Measurements from ENCODE around the gene CDH22. TPM values are rescaled to one million over a fixed set of nuclear protein-coding genes. Genes with fewer than 3 reads are reported as not detected.

The CDH22 gene
- total and polyA plus RNA-seq, 7 donors, result 0.11 to 1.4 (median 0.53) TPM

DNA sequence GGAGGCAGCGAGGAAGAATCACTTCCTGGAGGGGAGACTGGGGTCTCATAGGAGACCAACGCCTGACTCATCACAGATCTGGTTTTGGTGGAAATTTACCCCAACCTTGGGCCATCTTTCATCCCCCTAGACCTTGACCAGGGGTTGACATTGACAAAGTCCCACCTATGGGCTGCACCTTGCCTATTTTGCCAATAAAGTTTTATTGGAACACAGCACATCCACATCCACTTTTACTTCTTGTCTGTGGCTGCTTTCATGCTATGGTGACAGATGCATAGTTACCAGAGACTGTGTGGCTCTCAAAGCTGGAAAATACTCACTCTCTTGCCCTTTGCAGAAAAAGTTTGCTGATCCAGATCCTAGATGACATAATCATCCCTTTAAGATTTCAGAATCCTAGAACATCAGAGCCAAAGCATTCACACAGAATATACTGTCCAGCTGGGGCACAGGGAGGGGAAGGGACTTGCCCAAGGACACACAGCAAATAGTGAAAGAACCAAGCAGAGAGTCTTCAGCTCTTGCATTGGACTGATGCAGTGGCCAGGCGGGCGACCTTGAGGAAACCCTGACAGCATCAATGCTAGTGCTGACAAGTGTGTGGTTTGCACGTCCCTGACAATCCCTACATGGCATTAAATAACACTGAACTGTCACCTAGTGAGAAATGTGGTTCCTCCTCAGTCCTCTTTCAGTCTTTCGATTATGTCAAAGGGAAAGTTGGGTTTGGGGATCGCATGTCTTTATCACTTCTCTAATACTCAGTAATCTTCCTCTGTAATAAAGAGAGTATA is 149.0 kb downstream of the CDH22 start:
- Histone ChIP-seq H3K36me3 (ENCODE audit: insufficient read depth in 1 of 2, low read depth in 1 of 2) (no peaks in the 10 kb centered on the region), H3K27me3 (ENCODE audit: insufficient read depth in 3 of 3, low read length in 2 of 3) (peaks cover 0 to 15% (median 2%) of the 10 kb centered on the region in 3 donors), H3K4me1 (no peaks in the 10 kb centered on the region), H3K9me3 (no peaks in the 10 kb centered on the region), H3K27ac (no peak overlapping the region), H3K4me3 (no peak overlapping the region)
- intact Hi-C loops (cut with DNase I), result loop anchor here in 1 of 2 donors (10.0 kb wide), 1 partner anchor 134 kb away; the partner anchor contains the start of gene SLC12A5
- 54 to 66% (median 62%) methylated on average over 7 of the region's 7 CpGs for WGBS, 3 donors
- ATAC-seq (no peak), DNase-seq (no peak)
- no peak for TF ChIP-seq CTCF (IDR thresholded peaks at IDR 0.05)

- WGBS, 3 donors, result 14 to 22% (median 15%) methylated on average over 5 of the region's 5 CpGs
- H3K4me1 ChIP-seq, result no peaks in the 10 kb centered on the region
- no peaks in the 10 kb centered on the region for H3K36me3 ChIP-seq (ENCODE audit: insufficient read depth in 1 of 2, low read depth in 1 of 2)
- intact Hi-C loops (cut with DNase I), result loop anchor here in 1 of 2 donors (10.0 kb wide), 1 partner anchor 134 kb away; the partner anchor contains the start of gene SLC12A5
- no peak overlapping the region for H3K27ac ChIP-seq
- no peak for ATAC-seq
- TF ChIP-seq CTCF (IDR thresholded peaks at IDR 0.05), result no peak
- no peak for DNase-seq
- H3K27me3 ChIP-seq (ENCODE audit: insufficient read depth in 3 of 3, low read length in 2 of 3), result peaks cover 0 to 15% (median 2%) of the 10 kb centered on the region in 3 donors
- H3K9me3 ChIP-seq, result no peaks in the 10 kb centered on the region
- no peak overlapping the region for H3K4me3 ChIP-seq
Measured at GRCh38 chr20:46158476-46158987, 149.8 kb downstream of the CDH22 start.

GRCh38 chr20:46157625-46158024 is 150.7 kb downstream of the CDH22 start:
- 39 to 47% (median 45%) methylated on average over 7 of the region's 7 CpGs for WGBS, 3 donors
- H3K36me3 ChIP-seq (ENCODE audit: insufficient read depth in 1 of 2, low read depth in 1 of 2), result no peaks in the 10 kb centered on the region

DNA sequence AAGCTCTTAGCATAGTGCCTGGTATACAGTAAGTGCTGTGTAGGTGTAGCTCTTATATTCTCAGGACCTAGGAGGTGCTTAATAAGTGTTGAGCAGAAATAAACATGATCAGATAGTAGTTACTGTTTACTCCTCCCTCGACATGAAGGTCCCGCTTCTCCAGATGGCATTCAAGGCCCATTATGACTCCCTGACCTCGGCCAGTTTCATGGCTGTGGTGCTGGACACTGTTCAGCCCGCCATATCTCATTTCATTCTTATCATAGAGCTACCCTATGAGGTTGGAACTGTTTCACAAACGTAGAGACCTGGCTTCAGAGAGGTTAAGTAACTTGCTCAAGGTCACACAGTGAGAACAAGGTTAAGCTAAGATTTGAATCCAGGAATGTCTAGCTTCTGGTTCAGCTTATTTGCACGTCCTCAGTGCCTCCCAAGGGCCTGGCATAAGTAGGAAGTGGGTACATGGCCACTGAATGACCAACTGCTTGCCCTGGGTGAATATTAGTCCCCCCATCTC is 151.2 kb downstream of the CDH22 start:
- TF ChIP-seq CTCF (IDR thresholded peaks at IDR 0.05), result no peak

More at GRCh38 chr20:46157625-46158024, 150.7 kb downstream of the CDH22 start:
- intact Hi-C loops (cut with DNase I), result loop anchor here in 1 of 2 donors (10.0 kb wide), 1 partner anchor 133 kb away; the partner anchor contains the start of gene SLC12A5
- Histone ChIP-seq H3K4me1 (no peaks in the 10 kb centered on the region), H3K9me3 (no peaks in the 10 kb centered on the region), H3K27ac (no peak overlapping the region), H3K4me3 (no peak overlapping the region), H3K27me3 (ENCODE audit: insufficient read depth in 3 of 3, low read length in 2 of 3) (peaks cover 0 to 14% (median 2%) of the 10 kb centered on the region in 3 donors)
- ATAC-seq, result no peak
- DNase-seq, result no peak
- TF ChIP-seq CTCF (IDR thresholded peaks at IDR 0.05), result no peak

More for the DNA sequence above, 151.2 kb downstream of the CDH22 start:
- intact Hi-C loops (cut with DNase I), result loop anchor here in 1 of 2 donors (10.0 kb wide), 1 partner anchor 132 kb away; the partner anchor contains the start of gene SLC12A5
- ATAC-seq (no peak), DNase-seq (no peak)
- H3K36me3 ChIP-seq (ENCODE audit: insufficient read depth in 1 of 2, low read depth in 1 of 2), result no peaks in the 10 kb centered on the region
- H3K27ac ChIP-seq, result no peak overlapping the region
- H3K9me3 ChIP-seq, result no peaks in the 10 kb centered on the region
- H3K27me3 ChIP-seq (ENCODE audit: insufficient read depth in 3 of 3, low read length in 2 of 3), result peaks cover 0 to 17% (median 5%) of the 10 kb centered on the region in 3 donors
- 72 to 78% (median 73%) methylated on average over 6 of the region's 6 CpGs for WGBS, 3 donors
- H3K4me3 ChIP-seq, result no peak overlapping the region
- no peaks in the 10 kb centered on the region for H3K4me1 ChIP-seq

Data from psoas muscle (tissue), 8 donors.